Parathyroid adenoma (tissue), 2 donors: ENCODE data around the gene MAP3K8.
A peak's percentile ranks its signal among the peaks of the same experiment; 100 is the strongest.

Experiments
- H2AFZ ChIP-seq: fragments of 300-600 bp; sonication (generic); one replicate; pipeline ENCODE4 v1.7.0; 2017; ENCODE audit warnings: antibody characterized with exemption, mild to moderate bottlenecking
- H3K27ac ChIP-seq: fragments of 300-600 bp; sonication (generic); one replicate; pipeline ENCODE4 v1.7.0; 2017
- H3K27me3 ChIP-seq: fragments of 300-600 bp; sonication (generic); one replicate; pipeline ENCODE4 v1.7.0; 2017; ENCODE audit warnings: low read length; ENCODE audit not compliant: control insufficient read depth, insufficient read depth
- H3K36me3 ChIP-seq: fragments of 300-600 bp; sonication (generic); one replicate; pipeline ENCODE4 v1.7.0; 2017; ENCODE audit warnings: low read length; ENCODE audit not compliant: control insufficient read depth, insufficient read depth
- H3K4me1 ChIP-seq: fragments of 300-600 bp; sonication (generic); one replicate; pipeline ENCODE4 v1.7.0; 2017; ENCODE audit warnings: control low read depth
- H3K4me2 ChIP-seq: fragments of 300-600 bp; sonication (generic); one replicate; pipeline ENCODE4 v1.7.0; 2017; ENCODE audit warnings: low read length
- H3K4me3 ChIP-seq: fragments of 300-600 bp; sonication (generic); one replicate; pipeline ENCODE4 v1.7.0; 2017; ENCODE audit warnings: low read depth, low read length
- H3K79me2 ChIP-seq: fragments of 300-600 bp; sonication (generic); one replicate; pipeline ENCODE4 v1.7.0; 2017; ENCODE audit warnings: control low read depth
- H3K9ac ChIP-seq: fragments of 300-600 bp; sonication (generic); one replicate; pipeline ENCODE4 v1.7.0; 2017; ENCODE audit warnings: mild to moderate bottlenecking
- H3K9me3 ChIP-seq: fragments of 300-600 bp; sonication (generic); one replicate; pipeline ENCODE4 v1.7.0; 2017; ENCODE audit warnings: low read length; ENCODE audit not compliant: control insufficient read depth
- TF ChIP-seq, protein P1 (sequence below): fragments of 300-600 bp; sonication (generic); IDR thresholded peaks from one replicate; pipeline ENCODE4 v1.7.0; 2017; ENCODE audit warnings: antibody characterized with exemption, mild to moderate bottlenecking
- donor health status: primary hyperparathyroidism.

MAP3K8 gene

GRCh38 chr10:30448092-30448491 is 14.1 kb downstream of the MAP3K8 start:
- Histone ChIP-seq H3K9me3 (no peaks in the 10 kb centered on the region), H2AFZ (no peak overlapping the region), H3K9ac (no peak overlapping the region), H3K4me2 (no peak overlapping the region), H3K4me3 (no peak overlapping the region), H3K79me2 (no peaks in the 10 kb centered on the region), H3K27me3 (no peaks in the 10 kb centered on the region), H3K4me1 (no peaks in the 10 kb centered on the region), H3K27ac (no peak overlapping the region), H3K36me3 (no peaks in the 10 kb centered on the region)
- TF ChIP-seq, protein P1, sequence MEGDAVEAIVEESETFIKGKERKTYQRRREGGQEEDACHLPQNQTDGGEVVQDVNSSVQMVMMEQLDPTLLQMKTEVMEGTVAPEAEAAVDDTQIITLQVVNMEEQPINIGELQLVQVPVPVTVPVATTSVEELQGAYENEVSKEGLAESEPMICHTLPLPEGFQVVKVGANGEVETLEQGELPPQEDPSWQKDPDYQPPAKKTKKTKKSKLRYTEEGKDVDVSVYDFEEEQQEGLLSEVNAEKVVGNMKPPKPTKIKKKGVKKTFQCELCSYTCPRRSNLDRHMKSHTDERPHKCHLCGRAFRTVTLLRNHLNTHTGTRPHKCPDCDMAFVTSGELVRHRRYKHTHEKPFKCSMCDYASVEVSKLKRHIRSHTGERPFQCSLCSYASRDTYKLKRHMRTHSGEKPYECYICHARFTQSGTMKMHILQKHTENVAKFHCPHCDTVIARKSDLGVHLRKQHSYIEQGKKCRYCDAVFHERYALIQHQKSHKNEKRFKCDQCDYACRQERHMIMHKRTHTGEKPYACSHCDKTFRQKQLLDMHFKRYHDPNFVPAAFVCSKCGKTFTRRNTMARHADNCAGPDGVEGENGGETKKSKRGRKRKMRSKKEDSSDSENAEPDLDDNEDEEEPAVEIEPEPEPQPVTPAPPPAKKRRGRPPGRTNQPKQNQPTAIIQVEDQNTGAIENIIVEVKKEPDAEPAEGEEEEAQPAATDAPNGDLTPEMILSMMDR = no peak

GRCh38 chr10:30453764-30454527 is 20.0 kb downstream of the MAP3K8 start:
- no peaks in the 10 kb centered on the region for H3K4me1 ChIP-seq
- TF ChIP-seq, protein P1 = no peak
- H3K27ac ChIP-seq = peak overlapping the region; percentile 3
- no peak overlapping the region for H3K4me2 ChIP-seq
- no peak overlapping the region for H2AFZ ChIP-seq
- no peak overlapping the region for H3K4me3 ChIP-seq
- no peak overlapping the region for H3K9ac ChIP-seq
- no peaks in the 10 kb centered on the region for H3K79me2 ChIP-seq
- H3K36me3 ChIP-seq = no peaks in the 10 kb centered on the region
- H3K9me3 ChIP-seq = no peaks in the 10 kb centered on the region
- no peaks in the 10 kb centered on the region for H3K27me3 ChIP-seq

GRCh38 chr10:30454744-30455510 is 20.9 kb downstream of the MAP3K8 start:
- Histone ChIP-seq H3K27ac (peak overlapping the region; percentile 30), H3K36me3 (no peaks in the 10 kb centered on the region)

GRCh38 chr10:30455816-30456215 is 21.8 kb downstream of the MAP3K8 start:
- Histone ChIP-seq H3K79me2 (no peaks in the 10 kb centered on the region), H2AFZ (no peak overlapping the region), H3K36me3 (no peaks in the 10 kb centered on the region), H3K9ac (no peak overlapping the region), H3K27me3 (no peaks in the 10 kb centered on the region), H3K9me3 (no peaks in the 10 kb centered on the region), H3K27ac (peak overlapping the region; percentile 30), H3K4me1 (no peaks in the 10 kb centered on the region), H3K4me2 (no peak overlapping the region), H3K4me3 (no peak overlapping the region)
- TF ChIP-seq, protein P1 = no peak

More at GRCh38 chr10:30454744-30455510, 20.9 kb downstream of the MAP3K8 start:
- Histone ChIP-seq H3K4me2 (no peak overlapping the region), H3K79me2 (no peaks in the 10 kb centered on the region), H3K4me3 (no peak overlapping the region), H2AFZ (no peak overlapping the region), H3K9ac (no peak overlapping the region), H3K9me3 (no peaks in the 10 kb centered on the region), H3K4me1 (no peaks in the 10 kb centered on the region), H3K27me3 (no peaks in the 10 kb centered on the region)
- TF ChIP-seq, protein P1 = no peak
